Esophagus (tissue), 2 donors: ENCODE measurements around the gene SH2D7. TPM values are rescaled to one million over a fixed set of nuclear protein-coding genes. Genes with fewer than 3 reads are reported as not detected.

Source experiments
- H3K27ac ChIP-seq, 2 donors: one replicate each; pipeline ENCODE4 v1.5.1; 2013; ENCODE audit warnings: low read depth in 2 of 2, mild to moderate bottlenecking in 2 of 2, inconsistent platforms in 1 of 2, low read length in 1 of 2, moderate library complexity in 1 of 2
- H3K27me3 ChIP-seq, 2 donors: one replicate each; pipeline ENCODE4 v1.6.1; 2013; ENCODE audit warnings: low read length in 2 of 2, control low read depth in 1 of 2, mild to moderate bottlenecking in 1 of 2; ENCODE audit not compliant: insufficient read depth in 2 of 2, control insufficient read depth in 1 of 2
- H3K36me3 ChIP-seq, 2 donors: one replicate each; pipeline ENCODE4 v1.6.1; 2013; ENCODE audit warnings: low read length in 1 of 2; ENCODE audit not compliant: control insufficient read depth in 2 of 2, insufficient read depth in 2 of 2
- H3K4me1 ChIP-seq, 2 donors: one replicate each; pipeline ENCODE4 v1.6.1; 2013; ENCODE audit warnings: low read length in 1 of 2; ENCODE audit not compliant: control insufficient read depth in 2 of 2, insufficient read depth in 2 of 2
- H3K4me3 ChIP-seq, 2 donors: one replicate each; pipeline ENCODE4 v1.5.1; 2013; ENCODE audit warnings: low read length in 2 of 2, mild to moderate bottlenecking in 2 of 2, low read depth in 1 of 2, moderate library complexity in 1 of 2
- H3K9me3 ChIP-seq, 2 donors: one replicate each; pipeline ENCODE4 v1.6.1; 2013; ENCODE audit warnings: mild to moderate bottlenecking in 2 of 2, low read depth in 1 of 2, low read length in 1 of 2, moderate library complexity in 1 of 2; ENCODE audit not compliant: control insufficient read depth in 2 of 2, insufficient read depth in 1 of 2
- WGBS, 2 donors: extraction: QIAGEN DNeasy Blood & Tissue Kit; methylation state at CpG; one replicate each; pipeline ENCODE4 v1.1.7; 2013; 5-methylcytosine and 5-hydroxymethylcytosine counted together
- polyA plus RNA-seq, 2 donors: library from polyadenylated mRNA; stranded (reverse); fragments of 200-250 nt; gene quantifications; one replicate each; pipeline ENCODE4 v1.2.3, GENCODE V29; 2013
- donor health status: healthy with polysubstance abuse.
- donor health status: Bipolar disorder and iron deficiency.

Gene SH2D7
- polyA plus RNA-seq, 2 donors = not detected

DNA sequence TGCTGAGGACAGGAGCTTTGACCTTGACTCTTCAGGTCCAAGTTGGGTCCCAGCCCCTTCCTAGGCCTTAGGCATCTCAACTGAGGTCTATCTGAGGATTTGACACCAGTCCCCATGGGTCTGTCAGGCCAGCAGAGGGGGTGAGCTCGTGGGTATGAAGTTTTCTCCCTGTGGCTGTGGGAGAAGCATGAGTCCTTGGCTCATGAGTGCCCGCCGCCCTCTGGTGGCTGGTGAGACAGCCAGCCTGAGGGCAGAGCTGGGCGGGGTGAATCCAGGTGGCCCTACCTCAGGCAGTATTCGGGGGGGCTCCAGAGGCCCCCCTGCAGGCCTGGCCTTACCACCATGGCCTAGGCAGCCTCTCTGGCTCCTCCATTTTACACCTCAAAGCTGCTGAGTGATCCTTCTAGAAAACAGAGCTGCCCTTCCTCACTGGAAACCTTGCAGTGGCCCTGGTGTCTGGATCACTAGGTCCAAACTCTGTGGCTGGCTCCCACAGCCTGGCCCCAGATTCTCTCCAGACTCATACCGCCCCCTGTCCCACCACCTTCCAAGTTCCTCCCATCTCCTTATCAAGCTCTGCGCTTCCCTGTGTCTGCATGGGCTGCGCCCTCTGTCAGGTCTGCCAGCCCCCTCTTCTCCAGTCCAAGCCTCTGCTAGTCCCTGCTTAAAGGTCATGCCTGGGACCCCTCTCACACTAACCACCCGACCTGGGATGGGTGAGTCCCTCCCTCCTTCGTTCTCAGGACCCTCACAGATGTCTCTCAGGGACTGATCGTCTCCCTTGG, 16.1 kb downstream of the SH2D7 start:
- H3K9me3 ChIP-seq = no peaks in the 10 kb centered on the region
- WGBS, 2 donors = 40 to 42% methylated on average over 11 of the region's 11 CpGs
- H3K36me3 ChIP-seq = no peaks in the 10 kb centered on the region
- H3K4me1 ChIP-seq = no peaks in the 10 kb centered on the region
- H3K4me3 ChIP-seq = no peak overlapping the region
- no peaks in the 10 kb centered on the region for H3K27me3 ChIP-seq
- no peak overlapping the region for H3K27ac ChIP-seq

DNA sequence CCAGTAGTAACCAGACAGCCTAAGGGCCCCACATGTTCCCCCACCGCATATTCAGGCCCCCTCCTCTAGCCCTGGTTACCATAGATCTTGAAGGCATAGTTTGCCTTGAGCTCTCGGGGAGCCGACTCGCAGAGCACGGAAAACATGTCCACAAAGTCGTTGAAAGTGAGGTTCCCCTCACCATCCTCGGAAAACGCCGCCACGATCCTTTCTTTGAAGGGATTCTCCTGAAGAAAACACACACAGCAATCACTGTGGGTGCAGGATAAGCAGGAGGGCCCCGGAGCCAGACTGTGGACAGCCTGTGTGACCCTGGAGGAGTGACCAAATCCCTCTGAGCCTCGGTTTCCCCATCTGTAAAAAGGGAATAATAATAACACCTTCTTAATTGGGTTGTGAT, 16.8 kb downstream of the SH2D7 start:
- WGBS, 2 donors = 90 to 94% methylated on average over 12 of the region's 12 CpGs
- no peak overlapping the region for H3K4me3 ChIP-seq
- H3K9me3 ChIP-seq = no peaks in the 10 kb centered on the region
- H3K27ac ChIP-seq = no peak overlapping the region
- H3K4me1 ChIP-seq = no peaks in the 10 kb centered on the region
- H3K36me3 ChIP-seq = no peaks in the 10 kb centered on the region
- no peaks in the 10 kb centered on the region for H3K27me3 ChIP-seq

DNA sequence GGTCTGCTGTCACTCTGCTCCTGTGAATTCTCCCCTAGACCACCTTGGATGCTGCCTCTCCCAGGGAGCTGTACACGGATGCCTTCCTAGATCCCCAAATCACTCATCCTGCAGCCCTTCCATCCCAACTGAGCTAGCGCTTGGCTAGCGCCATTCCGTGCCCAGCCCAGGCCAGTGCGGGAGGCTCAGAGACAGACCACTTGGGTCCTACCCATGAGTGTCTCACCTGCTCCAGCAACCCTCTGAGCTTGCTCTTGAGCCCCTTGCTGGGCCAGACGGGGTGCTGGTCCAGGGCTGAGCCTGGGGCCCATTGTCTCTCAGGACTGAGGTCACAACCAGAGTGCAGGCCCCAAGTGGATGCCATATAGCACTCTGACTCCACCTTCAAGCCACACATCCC, 17.7 kb downstream of the SH2D7 start:
- H3K36me3 ChIP-seq = no peaks in the 10 kb centered on the region
- 93 to 94% methylated on average over 6 of the region's 6 CpGs for WGBS, 2 donors
- H3K4me1 ChIP-seq = no peaks in the 10 kb centered on the region

DNA sequence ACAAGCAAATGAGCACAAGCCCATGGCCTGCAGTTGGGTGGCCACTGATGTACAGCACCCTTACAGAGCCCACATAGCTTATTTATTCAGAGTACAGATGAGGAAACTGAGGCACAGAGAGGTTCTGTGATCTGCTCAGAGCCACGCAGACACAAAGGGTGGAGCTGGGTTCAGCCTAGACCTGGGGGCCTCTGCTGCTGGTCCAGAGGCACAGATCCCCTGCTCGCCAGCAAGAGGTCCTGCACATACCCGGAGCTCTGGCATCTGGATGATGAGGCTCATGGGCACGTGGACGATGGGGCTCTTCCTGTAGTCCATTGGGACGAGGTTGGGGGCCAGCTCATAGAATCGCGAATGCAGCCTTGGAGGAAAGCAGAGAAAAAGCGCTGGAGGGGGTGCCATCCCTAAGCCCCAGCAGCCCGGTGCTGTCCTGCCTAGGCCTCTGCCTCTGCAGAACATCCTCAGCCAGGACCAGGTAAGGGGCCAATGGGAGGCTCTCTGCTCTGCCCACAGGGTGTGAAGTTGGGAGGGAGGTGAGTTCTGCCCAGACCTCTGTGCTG, 18.6 kb downstream of the SH2D7 start:
- no peak overlapping the region for H3K4me3 ChIP-seq
- 91 to 92% methylated on average over 10 of the region's 10 CpGs for WGBS, 2 donors
- no peaks in the 10 kb centered on the region for H3K27me3 ChIP-seq
- H3K9me3 ChIP-seq = no peaks in the 10 kb centered on the region
- H3K27ac ChIP-seq = no peak overlapping the region
- no peaks in the 10 kb centered on the region for H3K36me3 ChIP-seq
- no peaks in the 10 kb centered on the region for H3K4me1 ChIP-seq

More for the DNA sequence above, 17.7 kb downstream of the SH2D7 start:
- Histone ChIP-seq H3K27ac (no peak overlapping the region), H3K9me3 (no peaks in the 10 kb centered on the region), H3K27me3 (no peaks in the 10 kb centered on the region), H3K4me3 (no peak overlapping the region)

DNA sequence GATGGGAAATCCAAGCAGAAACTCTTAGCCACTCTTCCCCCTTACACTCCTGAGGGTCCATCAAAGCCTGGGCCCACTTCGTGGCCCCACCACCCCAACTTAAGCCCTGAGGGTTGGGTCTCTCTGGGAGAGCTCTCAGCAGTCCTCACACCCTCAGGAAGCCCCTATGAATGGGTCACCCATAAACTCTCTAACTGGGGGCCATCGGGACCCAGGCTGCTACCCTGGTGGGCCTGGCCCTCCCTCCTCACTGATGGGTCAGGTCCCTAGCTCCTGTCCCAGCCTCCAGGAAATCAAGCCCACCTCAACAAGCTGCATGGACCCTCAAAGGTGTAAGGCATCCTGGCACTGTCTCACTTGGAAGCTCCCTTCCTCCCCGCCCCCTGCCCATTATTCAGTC, 19.4 kb downstream of the SH2D7 start:
- Histone ChIP-seq H3K36me3 (no peaks in the 10 kb centered on the region), H3K4me3 (no peak overlapping the region), H3K9me3 (no peaks in the 10 kb centered on the region), H3K4me1 (no peaks in the 10 kb centered on the region), H3K27ac (no peak overlapping the region), H3K27me3 (no peaks in the 10 kb centered on the region)
- 88 to 92% methylated on average over 3 of the region's 3 CpGs for WGBS, 2 donors

DNA sequence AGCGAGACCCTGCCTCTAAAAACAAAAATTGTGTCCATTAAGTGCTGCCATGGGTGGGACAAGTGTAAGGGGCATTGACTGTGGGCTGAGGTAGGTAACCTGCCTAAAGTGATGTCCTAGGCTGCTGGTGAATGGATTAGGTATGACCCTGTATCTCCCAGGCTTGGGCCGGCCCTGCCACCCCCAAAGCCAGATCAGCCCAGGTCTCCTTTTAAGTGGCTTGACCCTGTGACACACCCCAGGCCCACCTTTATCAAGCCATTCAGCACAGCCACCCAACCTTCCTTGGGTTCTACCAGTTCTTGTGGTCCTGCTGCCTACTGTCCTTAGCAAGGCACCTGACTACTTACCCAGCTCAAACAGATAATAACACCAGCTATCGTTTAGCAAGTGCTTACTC, 20.2 kb downstream of the SH2D7 start:
- 79 to 82% methylated on average over 3 of the region's 3 CpGs for WGBS, 2 donors
- Histone ChIP-seq H3K36me3 (no peaks in the 10 kb centered on the region), H3K4me1 (no peaks in the 10 kb centered on the region), H3K27me3 (no peaks in the 10 kb centered on the region), H3K27ac (no peak overlapping the region), H3K4me3 (no peak overlapping the region), H3K9me3 (no peaks in the 10 kb centered on the region)

DNA sequence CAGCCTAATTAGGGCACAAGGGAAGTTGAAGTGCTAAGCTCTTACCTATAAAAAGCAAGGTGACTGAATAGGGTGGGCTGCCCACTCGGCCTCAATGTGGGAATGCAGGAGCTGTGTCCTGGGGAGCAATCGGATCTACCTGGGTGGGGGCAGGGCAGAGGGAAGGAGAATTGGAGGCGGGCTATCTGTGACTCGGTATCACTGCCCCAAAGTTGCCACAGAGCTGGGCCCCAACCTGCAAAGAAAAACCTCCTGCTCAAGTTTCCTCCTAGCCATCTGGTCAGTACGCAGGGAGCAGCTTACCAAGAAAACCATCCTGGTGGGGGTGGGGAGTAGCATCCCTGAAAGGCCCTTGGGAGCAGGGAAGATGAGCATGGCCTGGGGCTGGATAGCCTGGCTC, 28.2 kb downstream of the SH2D7 start:
- H3K9me3 ChIP-seq = no peaks in the 10 kb centered on the region
- H3K4me1 ChIP-seq = no peaks in the 10 kb centered on the region
- WGBS, 2 donors = 86 to 87% methylated on average over 5 of the region's 5 CpGs
- no peak overlapping the region for H3K27ac ChIP-seq
- H3K36me3 ChIP-seq = no peaks in the 10 kb centered on the region
- H3K27me3 ChIP-seq = no peaks in the 10 kb centered on the region
- H3K4me3 ChIP-seq = no peak overlapping the region

DNA sequence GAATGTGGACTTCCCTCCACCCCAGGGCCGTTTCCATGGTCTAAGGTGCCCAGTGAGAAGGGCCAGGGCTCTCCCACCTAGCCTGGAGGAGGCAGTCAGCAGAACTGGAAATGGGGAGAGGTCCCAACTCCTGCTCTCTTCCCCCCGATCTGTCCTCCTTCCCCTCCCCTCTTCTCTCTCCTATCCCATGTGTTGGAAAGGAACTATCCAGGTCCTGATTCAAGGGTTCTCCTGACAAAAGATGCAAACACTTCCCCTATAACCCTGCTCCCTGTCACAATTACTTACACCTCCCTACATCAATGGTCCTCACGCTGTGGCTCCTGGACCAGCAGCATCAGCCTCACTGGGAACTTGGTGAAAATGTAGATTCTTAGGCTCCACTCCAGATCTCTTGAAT, 32.9 kb downstream of the SH2D7 start:
- no peak overlapping the region for H3K27ac ChIP-seq
- H3K9me3 ChIP-seq = no peaks in the 10 kb centered on the region
- WGBS, 2 donors = 77 to 85% methylated on average over 3 of the region's 3 CpGs
- no peaks in the 10 kb centered on the region for H3K4me1 ChIP-seq
- H3K36me3 ChIP-seq = no peaks in the 10 kb centered on the region
- H3K27me3 ChIP-seq = no peaks in the 10 kb centered on the region
- no peak overlapping the region for H3K4me3 ChIP-seq

DNA sequence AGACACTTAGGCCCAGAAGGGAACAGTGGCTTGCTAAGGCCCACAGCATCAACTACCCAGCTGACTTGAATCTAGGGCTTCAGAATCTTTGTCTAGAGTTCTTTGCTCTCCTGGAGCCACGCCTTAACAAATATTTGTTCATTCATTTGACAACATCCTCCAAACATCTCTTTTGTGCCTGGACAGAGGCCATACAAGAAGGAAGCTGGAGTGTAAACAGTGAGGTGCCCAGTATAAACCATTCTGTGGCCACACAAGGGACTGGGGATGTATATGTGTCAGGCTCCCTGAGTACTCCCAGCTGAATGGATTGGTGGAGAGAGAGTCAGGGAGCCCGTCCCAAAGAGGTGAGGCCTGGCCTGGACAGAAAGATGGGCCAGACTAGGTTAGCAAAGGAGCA, 35.5 kb downstream of the SH2D7 start:
- Histone ChIP-seq H3K27ac (no peak overlapping the region), H3K4me3 (no peak overlapping the region), H3K27me3 (no peaks in the 10 kb centered on the region), H3K4me1 (peaks cover 0 to 5% of the 10 kb centered on the region in 2 donors), H3K9me3 (no peaks in the 10 kb centered on the region), H3K36me3 (no peaks in the 10 kb centered on the region)
- 80 to 83% methylated on average over 2 of the region's 2 CpGs for WGBS, 2 donors
